HepG2 (cell line): ENCODE results near the gene GTF2H4. TPM values are rescaled to one million over a fixed set of nuclear protein-coding genes. Genes with fewer than 3 reads are reported as not detected.

Experiments
- ATAC-seq: fragments of 200-7000 bp; cut with Tn5 transposase; 3 replicates; pipeline ENCODE4 v1.9.1; 2020; ENCODE audit warnings: mild to moderate bottlenecking, moderate library complexity
- BruUV-seq: library from RNA; stranded (reverse); fragments of 400-500 nt; replicated peaks from 2 replicates; lab custom pipeline; 2021; lab: Mats Ljungman, UMichigan
- CTCF ChIA-PET: fragments of 300-600 bp; formaldehyde crosslinking; extraction: SDS; loops from one replicate; lab custom pipeline; 2021; ENCODE audit warnings: low total read pairs, inconsistent platforms, low intra/inter-chr PET ratio; lab: Yijun Ruan, JAX
- POLR2A ChIA-PET: fragments of 350-600 bp; sonication (Branson Sonifier 250); formaldehyde crosslinking; loops from one replicate; lab custom pipeline; 2020; ENCODE audit warnings: antibody characterized with exemption, inconsistent platforms; lab: Yijun Ruan, JAX
- DNase-seq: peaks from one replicate; pipeline ENCODE4 v3.0.0-alpha.2; 2015; ENCODE audit warnings: low spot score
- FAIRE-seq: peaks from 3 replicates; lab custom pipeline; 2011; peaks lifted over from hg19 to GRCh38; lab: Jason Lieb, UNC
- H2AFZ ChIP-seq: one replicate; pipeline ENCODE4 v1.6.1; 2011; ENCODE audit warnings: low read length, inconsistent platforms
- H3K27ac ChIP-seq: fragments of 300-600 bp; 3 replicates; pipeline ENCODE4 v1.8.0; 2011; ENCODE audit warnings: mixed run types, mild to moderate bottlenecking, mixed read lengths, low read length, inconsistent platforms; ENCODE audit not compliant: insufficient read depth; ENCODE audit errors: extremely low read length
- H3K27me3 ChIP-seq, 2 experiments: fragments of 200-600 bp in 1 of 2; 2 replicates in 1 of 2; 3 replicates in 1 of 2; pipeline versions ENCODE4 v1.6.0 to v1.8.0; 2011; ENCODE audit warnings: low read length in 2 of 2, mild to moderate bottlenecking in 2 of 2, moderate library complexity in 2 of 2, inconsistent platforms in 1 of 2; ENCODE audit not compliant: insufficient read depth in 2 of 2, control insufficient read depth in 1 of 2
- H3K36me3 ChIP-seq, 2 experiments: fragments of 200-600 bp in 1 of 2; replicated peaks in 1 of 2; 2 replicates in 1 of 2; 3 replicates in 1 of 2; pipeline versions ENCODE4 v1.5.1 to v1.8.0; 2011; ENCODE audit warnings: low read length in 2 of 2, inconsistent platforms in 1 of 2; ENCODE audit not compliant: insufficient read depth in 2 of 2, control insufficient read depth in 1 of 2
- H3K4me1 ChIP-seq: 2 replicates; pipeline ENCODE4 v1.5.1; 2012; ENCODE audit warnings: low read length, inconsistent platforms; ENCODE audit not compliant: insufficient read depth
- H3K4me2 ChIP-seq: 2 replicates; pipeline ENCODE4 v1.6.0; 2011; ENCODE audit warnings: low read depth, low read length, inconsistent platforms
- H3K4me3 ChIP-seq, 3 experiments: fragments of 200-600 bp in 1 of 3; sonication (generic), shearing (Covaris generic) in 1 of 3; replicated peaks in 1 of 3; 2 replicates each; pipeline ENCODE4 v1.5.1; 2011 to 2016; ENCODE audit warnings: low read length in 3 of 3, inconsistent platforms in 2 of 3, low read depth in 2 of 3, mild to moderate bottlenecking in 2 of 3, control low read depth in 1 of 3, mixed read lengths in 1 of 3; ENCODE audit not compliant: insufficient read depth in 1 of 3
- H3K79me2 ChIP-seq: one replicate; pipeline ENCODE4 v1.6.1; 2011; ENCODE audit warnings: low read length, inconsistent platforms; ENCODE audit not compliant: insufficient read depth
- H3K9ac ChIP-seq: 2 replicates; pipeline ENCODE4 v1.6.0; 2011; ENCODE audit warnings: mild to moderate bottlenecking, low read depth, low read length, inconsistent platforms; ENCODE audit not compliant: insufficient read depth
- H3K9me3 ChIP-seq: 2 replicates; pipeline ENCODE4 v1.5.1; 2012; ENCODE audit warnings: mild to moderate bottlenecking, low read length
- H4K20me1 ChIP-seq: 2 replicates; pipeline ENCODE4 v1.6.0; 2011; ENCODE audit warnings: inconsistent platforms, mild to moderate bottlenecking, low read length, moderate library complexity; ENCODE audit not compliant: insufficient read depth
- GATAD1 ChIP-seq: IDR thresholded peaks from 2 replicates; pipeline ENCODE4 v1.6.1; 2016; ENCODE audit warnings: missing genetic modification reagents, missing compliant biosample characterization
- NFE2 ChIP-seq: sonication (generic); formaldehyde crosslinking; IDR thresholded peaks from 2 replicates; pipeline ENCODE4 v1.4.0; 2020; ENCODE audit warnings: missing genetic modification reagents
- SOX6 ChIP-seq, 2 experiments: fragments of 450-650 bp in 1 of 2; sonication (generic) in 1 of 2; formaldehyde crosslinking in 1 of 2; IDR thresholded peaks; 2 replicates each; pipeline versions ENCODE4 v1.4.0 to v1.6.1; 2017 to 2020; ENCODE audit warnings: antibody characterized with exemption in 1 of 2, mild to moderate bottlenecking in 1 of 2, missing genetic modification reagents in 1 of 2
- ZNF350 ChIP-seq: sonication (generic); formaldehyde crosslinking; IDR thresholded peaks from 2 replicates; pipeline ENCODE4 v1.4.0; 2020; ENCODE audit warnings: mild to moderate bottlenecking, low read depth, missing genetic modification reagents, borderline replicate concordance
- ZNF546 ChIP-seq: sonication (generic); formaldehyde crosslinking; conservative IDR thresholded peaks from 2 replicates; pipeline ENCODE4 v1.8.1; 2023; ENCODE audit warnings: mild to moderate bottlenecking, missing genetic modification reagents
- ZNF784 ChIP-seq: sonication (generic); formaldehyde crosslinking; IDR thresholded peaks from 2 replicates; pipeline ENCODE4 v1.5.1; 2020; ENCODE audit warnings: missing genetic modification reagents, mild to moderate bottlenecking, borderline replicate concordance
- WGBS: methylation state at CpG from one replicate; pipeline ENCODE4 v1.1.6; 2017; ENCODE audit warnings: low lambda C conversion rate; 5-methylcytosine and 5-hydroxymethylcytosine counted together
- in situ Hi-C: cut with HindIII; loops from 2 replicates; pipeline ENCODE4 v1.10.0; 2017; ENCODE audit warnings: low pct_unique_long_range_greater_than_20kb; ENCODE audit not compliant: extremely low pct_ligation_motif_present
- intact Hi-C: fragments of 100-400 bp; cut with micrococcal nuclease; formaldehyde crosslinking; loops from one replicate; pipeline ENCODE4 v1.10.0; 2022; ENCODE audit not compliant: unreplicated experiment
- polyA plus RNA-seq, 8 experiments: library from polyadenylated mRNA; depleted of rRNA in 3 of 8; stranded (reverse) in 7 of 8; unstranded in 1 of 8; fragments of >200 nt; fragmentation: Illumina TruSeq in 4 of 8; extraction: Trizol in 4 of 8; gene quantifications; 2 replicates each; pipeline versions ENCODE4 v1.2.1 to v1.2.3, GENCODE V29; 2011 to 2016; ENCODE audit warnings: low read depth in 4 of 8, missing spikeins in 1 of 8, mixed read lengths in 1 of 8; ENCODE audit not compliant: insufficient read depth in 1 of 8
- total RNA-seq, 5 experiments: library from RNA; depleted of rRNA; stranded (reverse); fragments of >200 nt; fragmentation: Illumina TruSeq; extraction: Trizol; gene quantifications; 2 replicates each; pipeline ENCODE4 v1.2.3, GENCODE V29; 2016; ENCODE audit warnings: low read depth in 1 of 5

The GTF2H4 gene
- total and polyA plus RNA-seq, 2 of the 13 experiments (the other 11 are each of a cell fraction or from before 2014, with no cell fraction given) = 15.9 to 49.3 TPM

- TF ChIP-seq SOX6 (IDR thresholded peaks at IDR 0.05) = no peak
- 0 out of 2 replicates have a peak, but pooled peaks have one; percentile 22 for TF ChIP-seq SOX6 (CRISPR knock-in tag; IDR thresholded peaks at IDR 0.05)
- TF ChIP-seq, all 625 proteins: peak for 6
These were observed 27.2 kb upstream of the GTF2H4 start (continued) for GRCh38 chr6:30880698-30881252.

GRCh38 chr6:30881392-30882203 is 26.4 kb upstream of the GTF2H4 start:
- H4K20me1 ChIP-seq = peaks cover 2% of the 10 kb centered on the region; the same call in 1 of the 2 replicates
- POLR2A ChIA-PET = interaction anchor here (1.2 to 5.9 kb wide), 11 partner anchors 18 to 160 kb away, joined by 3 to 45 read pairs (median 5); partner anchors contain the start of genes GTF2H4, IER3 and VARS2
- H3K9me3 ChIP-seq = no peaks in the 10 kb centered on the region
- H3K4me1 ChIP-seq = peaks cover 71% of the 10 kb centered on the region
- CTCF ChIA-PET = interaction anchor here (1.1 kb wide), 1 partner anchor 53 kb away, joined by 3 read pairs; no protein-coding TSS in a partner anchor
- peaks cover 6 to 34% of the 10 kb centered on the region in 2 experiments for H3K27me3 ChIP-seq
- peak overlapping the region in 1 of 3 experiments; percentile 91; a peak in 3 of 6 replicates for H3K4me3 ChIP-seq
- FAIRE-seq = no peak
- intact Hi-C loops (no loop called here), in situ Hi-C loops (no loop called here)
- no peak for ATAC-seq
- no peaks in the 10 kb centered on the region for H3K36me3 ChIP-seq
- peaks cover 12% of the 10 kb centered on the region for H3K79me2 ChIP-seq
- no peak overlapping the region for H3K27ac ChIP-seq
- no peak for DNase-seq
- 0 out of 2 replicates have a peak, but pooled peaks have one; percentile 5 for TF ChIP-seq ZNF784 (CRISPR knock-in tag)
- no peak for TF ChIP-seq NFE2 (CRISPR knock-in tag)
- 0 out of 2 replicates have a peak, but pooled peaks have one; percentile 9 for TF ChIP-seq ZNF350
- TF ChIP-seq GATAD1 (CRISPR knock-in tag) = no peak
- TF ChIP-seq ZNF546 (CRISPR knock-in tag) = 0 out of 2 replicates have a peak, but pooled peaks have one; percentile 2
- BruUV-seq = no TSS peak
- 0 out of 2 replicates have a peak overlapping the region, but pooled peaks have one; percentile 2 for H3K9ac ChIP-seq
- 38% methylated on average over 14 of the region's 14 CpGs for WGBS
- H3K4me2 ChIP-seq = peak overlapping the region; percentile 90
- no peak overlapping the region for H2AFZ ChIP-seq
